SK-N-MC (cell line): ENCODE data around the gene VSIR.

ENCODE experiments used
- EZH2 ChIP-seq: fragments of 200-600 bp; sonication (generic); IDR thresholded peaks from one replicate; pipeline ENCODE4 v1.6.1; 2017; ENCODE audit warnings: antibody characterized with exemption
- FOXP2 ChIP-seq: optimal IDR thresholded peaks from 2 replicates; pipeline ENCODE3; 2011; ENCODE audit warnings: mild to moderate bottlenecking, moderate library complexity; ENCODE audit not compliant: insufficient read depth; ENCODE audit errors: extremely low read length, control extremely low read depth
- POLR2AphosphoS5 ChIP-seq: IDR thresholded peaks from 2 replicates; pipeline ENCODE4 v1.6.1; 2012; ENCODE audit warnings: mild to moderate bottlenecking, low read depth, low read length, borderline replicate concordance

GRCh38 chr10:71751515-71752224, 21.6 kb downstream of the VSIR start:
- TF ChIP-seq EZH2, result no peak
- TF ChIP-seq POLR2AphosphoS5, result no peak
- TF ChIP-seq FOXP2, result no peak
